HepG2 (cell line): ENCODE results near the gene RGS10. TPM values are rescaled to one million over a fixed set of nuclear protein-coding genes. Genes with fewer than 3 reads are reported as not detected.

Experiments used
- ATAC-seq: fragments of 200-7000 bp; cut with Tn5 transposase; 3 replicates; pipeline ENCODE4 v1.9.1; 2020; ENCODE audit warnings: mild to moderate bottlenecking, moderate library complexity
- BruUV-seq: library from RNA; stranded (reverse); fragments of 400-500 nt; replicated peaks from 2 replicates; lab custom pipeline; 2021; lab: Mats Ljungman, UMichigan
- CTCF ChIA-PET: fragments of 300-600 bp; formaldehyde crosslinking; extraction: SDS; loops from one replicate; lab custom pipeline; 2021; ENCODE audit warnings: low total read pairs, inconsistent platforms, low intra/inter-chr PET ratio; lab: Yijun Ruan, JAX
- POLR2A ChIA-PET: fragments of 350-600 bp; sonication (Branson Sonifier 250); formaldehyde crosslinking; loops from one replicate; lab custom pipeline; 2020; ENCODE audit warnings: antibody characterized with exemption, inconsistent platforms; lab: Yijun Ruan, JAX
- DNase-seq: peaks from one replicate; pipeline ENCODE4 v3.0.0-alpha.2; 2015; ENCODE audit warnings: low spot score
- FAIRE-seq: peaks from 3 replicates; lab custom pipeline; 2011; peaks lifted over from hg19 to GRCh38; lab: Jason Lieb, UNC
- H2AFZ ChIP-seq: one replicate; pipeline ENCODE4 v1.6.1; 2011; ENCODE audit warnings: low read length, inconsistent platforms
- H3K27ac ChIP-seq: fragments of 300-600 bp; 3 replicates; pipeline ENCODE4 v1.8.0; 2011; ENCODE audit warnings: mixed run types, mild to moderate bottlenecking, mixed read lengths, low read length, inconsistent platforms; ENCODE audit not compliant: insufficient read depth; ENCODE audit errors: extremely low read length
- H3K27me3 ChIP-seq, 2 experiments: fragments of 200-600 bp in 1 of 2; 2 replicates in 1 of 2; 3 replicates in 1 of 2; pipeline versions ENCODE4 v1.6.0 to v1.8.0; 2011; ENCODE audit warnings: low read length in 2 of 2, mild to moderate bottlenecking in 2 of 2, moderate library complexity in 2 of 2, inconsistent platforms in 1 of 2; ENCODE audit not compliant: insufficient read depth in 2 of 2, control insufficient read depth in 1 of 2
- H3K36me3 ChIP-seq, 2 experiments: fragments of 200-600 bp in 1 of 2; replicated peaks in 1 of 2; 2 replicates in 1 of 2; 3 replicates in 1 of 2; pipeline versions ENCODE4 v1.5.1 to v1.8.0; 2011; ENCODE audit warnings: low read length in 2 of 2, inconsistent platforms in 1 of 2; ENCODE audit not compliant: insufficient read depth in 2 of 2, control insufficient read depth in 1 of 2
- H3K4me1 ChIP-seq: 2 replicates; pipeline ENCODE4 v1.5.1; 2012; ENCODE audit warnings: low read length, inconsistent platforms; ENCODE audit not compliant: insufficient read depth
- H3K4me2 ChIP-seq: 2 replicates; pipeline ENCODE4 v1.6.0; 2011; ENCODE audit warnings: low read depth, low read length, inconsistent platforms
- H3K4me3 ChIP-seq, 3 experiments: fragments of 200-600 bp in 1 of 3; sonication (generic), shearing (Covaris generic) in 1 of 3; replicated peaks in 1 of 3; 2 replicates each; pipeline ENCODE4 v1.5.1; 2011 to 2016; ENCODE audit warnings: low read length in 3 of 3, inconsistent platforms in 2 of 3, low read depth in 2 of 3, mild to moderate bottlenecking in 2 of 3, control low read depth in 1 of 3, mixed read lengths in 1 of 3; ENCODE audit not compliant: insufficient read depth in 1 of 3
- H3K79me2 ChIP-seq: one replicate; pipeline ENCODE4 v1.6.1; 2011; ENCODE audit warnings: low read length, inconsistent platforms; ENCODE audit not compliant: insufficient read depth
- H3K9ac ChIP-seq: 2 replicates; pipeline ENCODE4 v1.6.0; 2011; ENCODE audit warnings: mild to moderate bottlenecking, low read depth, low read length, inconsistent platforms; ENCODE audit not compliant: insufficient read depth
- H3K9me3 ChIP-seq: 2 replicates; pipeline ENCODE4 v1.5.1; 2012; ENCODE audit warnings: mild to moderate bottlenecking, low read length
- H4K20me1 ChIP-seq: 2 replicates; pipeline ENCODE4 v1.6.0; 2011; ENCODE audit warnings: inconsistent platforms, mild to moderate bottlenecking, low read length, moderate library complexity; ENCODE audit not compliant: insufficient read depth
- ADNP ChIP-seq: sonication (generic); formaldehyde crosslinking; IDR thresholded peaks from 2 replicates; pipeline ENCODE4 v1.4.0; 2020; ENCODE audit warnings: missing genetic modification reagents
- ATF6 ChIP-seq: sonication (generic); formaldehyde crosslinking; conservative IDR thresholded peaks from 2 replicates; pipeline ENCODE4 v1.4.0; 2020; ENCODE audit warnings: missing genetic modification reagents
- BCL6 ChIP-seq: IDR thresholded peaks from 2 replicates; pipeline ENCODE4 v1.6.1; 2016; ENCODE audit warnings: missing genetic modification reagents, missing compliant biosample characterization
- CREM ChIP-seq, 2 experiments: sonication (generic) in 1 of 2; formaldehyde crosslinking in 1 of 2; IDR thresholded peaks; 2 replicates each; pipeline versions ENCODE4 v1.4.0 to v1.6.1; 2016 to 2020; ENCODE audit warnings: antibody characterized with exemption in 1 of 2, mild to moderate bottlenecking in 1 of 2, missing genetic modification reagents in 1 of 2
- ETV6 ChIP-seq: sonication (generic); formaldehyde crosslinking; conservative IDR thresholded peaks from 2 replicates; pipeline ENCODE4 v1.4.0; 2020; ENCODE audit warnings: missing genetic modification reagents
- FOXA3 ChIP-seq: IDR thresholded peaks from 2 replicates; pipeline ENCODE4 v1.6.1; 2016; ENCODE audit warnings: missing genetic modification reagents, missing compliant biosample characterization
- KLF16 ChIP-seq, 2 experiments: sonication (generic) in 1 of 2; formaldehyde crosslinking in 1 of 2; IDR thresholded peaks; 2 replicates each; pipeline versions ENCODE4 v1.6.1 to v1.8.0; 2016 to 2023; ENCODE audit warnings: missing genetic modification reagents in 2 of 2, missing compliant biosample characterization in 1 of 2
- MIXL1 ChIP-seq: IDR thresholded peaks from 2 replicates; pipeline ENCODE4 v1.6.1; 2016
- NCOA1 ChIP-seq: sonication (generic); formaldehyde crosslinking; IDR thresholded peaks from 2 replicates; pipeline ENCODE4 v1.9.0; 2021; ENCODE audit warnings: missing genetic modification reagents
- NKX3-1 ChIP-seq: sonication (generic); formaldehyde crosslinking; IDR thresholded peaks from 2 replicates; pipeline ENCODE4 v1.5.0; 2020; ENCODE audit warnings: missing genetic modification reagents
- NR2F2 ChIP-seq: IDR thresholded peaks from 2 replicates; pipeline ENCODE4 v1.6.1; 2012; ENCODE audit warnings: low read depth, inconsistent platforms, borderline replicate concordance
- NR2F6 ChIP-seq, 2 experiments: IDR thresholded peaks; 2 replicates each; pipeline ENCODE4 v1.6.1; 2016; ENCODE audit warnings: antibody characterized with exemption in 1 of 2, mild to moderate bottlenecking in 1 of 2
- PCBP1 ChIP-seq: fragments of 200-400 bp; formaldehyde crosslinking; IDR thresholded peaks from 2 replicates; pipeline ENCODE4 v1.6.1; 2017; ENCODE audit warnings: mild to moderate bottlenecking, low read depth, low read length, borderline replicate concordance
- PPARG ChIP-seq: conservative IDR thresholded peaks from 2 replicates; pipeline ENCODE4 v1.6.1; 2016; ENCODE audit warnings: missing biosample characterization, missing genetic modification reagents
- RARA ChIP-seq: IDR thresholded peaks from 2 replicates; pipeline ENCODE4 v1.6.1; 2016; ENCODE audit warnings: missing genetic modification reagents, missing compliant biosample characterization
- RXRB ChIP-seq: IDR thresholded peaks from 2 replicates; pipeline ENCODE4 v1.6.1; 2016; ENCODE audit warnings: borderline replicate concordance, missing genetic modification reagents, missing compliant biosample characterization
- TEAD3 ChIP-seq: optimal IDR thresholded peaks from 2 replicates; pipeline ENCODE3; 2016; ENCODE audit warnings: borderline replicate concordance
- XRCC5 ChIP-seq: fragments of 200-400 bp; formaldehyde crosslinking; optimal IDR thresholded peaks from 2 replicates; pipeline ENCODE3; 2017; ENCODE audit warnings: mild to moderate bottlenecking, low read length
- ZNF510 ChIP-seq: sonication (generic); formaldehyde crosslinking; IDR thresholded peaks from 2 replicates; pipeline ENCODE4 v1.4.0; 2020; ENCODE audit warnings: low read depth, mild to moderate bottlenecking, missing genetic modification reagents
- ZNF557 ChIP-seq: sonication (generic); formaldehyde crosslinking; IDR thresholded peaks from 2 replicates; pipeline ENCODE4 v1.4.0; 2020; ENCODE audit warnings: missing genetic modification reagents
- ZNF574 ChIP-seq: sonication (generic); formaldehyde crosslinking; IDR thresholded peaks from 2 replicates; pipeline ENCODE4 v1.4.0; 2020; ENCODE audit warnings: missing genetic modification reagents
- ZSCAN30 ChIP-seq: sonication (generic); formaldehyde crosslinking; IDR thresholded peaks from 2 replicates; pipeline ENCODE4 v1.5.0; 2020; ENCODE audit warnings: mild to moderate bottlenecking, missing genetic modification reagents
- WGBS: methylation state at CpG from one replicate; pipeline ENCODE4 v1.1.6; 2017; ENCODE audit warnings: low lambda C conversion rate; 5-methylcytosine and 5-hydroxymethylcytosine counted together
- in situ Hi-C: cut with HindIII; loops from 2 replicates; pipeline ENCODE4 v1.10.0; 2017; ENCODE audit warnings: low pct_unique_long_range_greater_than_20kb; ENCODE audit not compliant: extremely low pct_ligation_motif_present
- intact Hi-C: fragments of 100-400 bp; cut with micrococcal nuclease; formaldehyde crosslinking; loops from one replicate; pipeline ENCODE4 v1.10.0; 2022; ENCODE audit not compliant: unreplicated experiment
- polyA plus RNA-seq, 8 experiments: library from polyadenylated mRNA; depleted of rRNA in 3 of 8; stranded (reverse) in 7 of 8; unstranded in 1 of 8; fragments of >200 nt; fragmentation: Illumina TruSeq in 4 of 8; extraction: Trizol in 4 of 8; gene quantifications; 2 replicates each; pipeline versions ENCODE4 v1.2.1 to v1.2.3, GENCODE V29; 2011 to 2016; ENCODE audit warnings: low read depth in 4 of 8, missing spikeins in 1 of 8, mixed read lengths in 1 of 8; ENCODE audit not compliant: insufficient read depth in 1 of 8
- total RNA-seq, 5 experiments: library from RNA; depleted of rRNA; stranded (reverse); fragments of >200 nt; fragmentation: Illumina TruSeq; extraction: Trizol; gene quantifications; 2 replicates each; pipeline ENCODE4 v1.2.3, GENCODE V29; 2016; ENCODE audit warnings: low read depth in 1 of 5

Gene RGS10
- total and polyA plus RNA-seq, 2 of the 13 experiments (the other 11 are each of a cell fraction or from before 2014, with no cell fraction given) = 1.7 to 5.1 TPM

GRCh38 chr10:119499677-119500002, 42.9 kb downstream of the RGS10 start:
- POLR2A ChIA-PET = no interaction called here
- peak; percentile 36 for ATAC-seq
- Histone ChIP-seq H3K9ac (0 out of 2 replicates have a peak overlapping the region, but pooled peaks have one; percentile 48), H3K4me3 (peak overlapping the region in 2 of 3 experiments; percentile 15 to 52; a peak in 1 of 6 replicates), H3K27me3 (no peaks in the 10 kb centered on the region; a peak in 1 of 5 replicates), H3K79me2 (no peaks in the 10 kb centered on the region), H3K4me1 (peaks cover 77% of the 10 kb centered on the region)
- in situ Hi-C loops = loop anchor here (5.0 kb wide), 1 partner anchor 43 kb away; the partner anchor contains the start of gene RGS10
- CTCF ChIA-PET = no interaction called here
- BruUV-seq = no TSS peak
- TF ChIP-seq ZNF557 (CRISPR knock-in tag) (no peak), NR2F2 (peak; percentile 31; the same call in 1 of the 2 replicates), NR2F6 (IDR thresholded peaks at IDR 0.05) (peak; percentile 37), NR2F6 (CRISPR knock-in tag; IDR thresholded peaks at IDR 0.05) (0 out of 2 replicates have a peak, but pooled peaks have one; percentile 26), ZNF510 (CRISPR knock-in tag) (no peak), ZSCAN30 (no peak), ETV6 (CRISPR knock-in tag) (no peak), PCBP1 (no peak), KLF16 (CRISPR knock-in tag; IDR thresholded peaks at IDR 0.05) (0 out of 4 replicates have a peak, but pooled peaks of 1 of the 2 experiments have one; percentile 16), NKX3-1 (CRISPR knock-in tag) (no peak), XRCC5 (peak; percentile 6), FOXA3 (CRISPR knock-in tag) (peak; percentile 19; the same call in 1 of the 2 replicates), PPARG (CRISPR knock-in tag) (peak; percentile 72), MIXL1 (CRISPR knock-in tag) (peak; percentile 75), ATF6 (CRISPR knock-in tag) (no peak), BCL6 (CRISPR knock-in tag) (0 out of 2 replicates have a peak, but pooled peaks have one; percentile 20), NCOA1 (CRISPR knock-in tag) (no peak), TEAD3 (CRISPR knock-in tag) (no peak), ZNF574 (no peak), RARA (CRISPR knock-in tag) (0 out of 2 replicates have a peak, but pooled peaks have one; percentile 28), CREM (IDR thresholded peaks at IDR 0.05) (no peak), CREM (CRISPR knock-in tag; IDR thresholded peaks at IDR 0.05) (no peak), RXRB (peak; percentile 21; the same call in 1 of the 2 replicates), ADNP (CRISPR knock-in tag) (no peak)
- TF ChIP-seq, all 625 proteins: peak for 10
- peak overlapping the region; percentile 88 for H3K4me2 ChIP-seq
- DNase-seq (no peak), FAIRE-seq (peak; percentile 63)
- H2AFZ ChIP-seq = no peak overlapping the region
- no peaks in the 10 kb centered on the region for H4K20me1 ChIP-seq
- H3K27ac ChIP-seq = peak overlapping the region; percentile 61
- 1% methylated on average over 5 of the region's 5 CpGs for WGBS
- no peaks in the 10 kb centered on the region for H3K9me3 ChIP-seq
- no peaks in the 10 kb centered on the region for H3K36me3 ChIP-seq
- intact Hi-C loops = loop anchor here (5.0 kb wide), 1 partner anchor 43 kb away; the partner anchor contains the start of gene RGS10
